Globus pallidus (tissue), 1 donor: ENCODE data around the gene C6orf89.
"Not testable (repeated sequence)": the region's sequence is repeated elsewhere in the genome, so short reads cannot be mapped to it uniquely, and the experiment has no call there.

Experiments used
- DNase-seq: peaks from one replicate; pipeline ENCODE4 v3.0.0-alpha.2; 2015; ENCODE audit warnings: low spot score

Gene C6orf89

GRCh38 chr6:36924131-36924530 lies 38.4 kb downstream of the C6orf89 start:
- DNase-seq: no peak

GRCh38 chr6:36924778-36925374 lies 39.1 kb downstream of the C6orf89 start:
- DNase-seq: peak; percentile 54

GRCh38 chr6:36925809-36926208 lies 40.1 kb downstream of the C6orf89 start:
- no peak for DNase-seq

- no peak for DNase-seq
Measured at GRCh38 chr6:36926708-36927513, 41.2 kb downstream of the C6orf89 start.

- no peak for DNase-seq
Measured at GRCh38 chr6:36927691-36928546, 42.2 kb downstream of the C6orf89 start.

DNA sequence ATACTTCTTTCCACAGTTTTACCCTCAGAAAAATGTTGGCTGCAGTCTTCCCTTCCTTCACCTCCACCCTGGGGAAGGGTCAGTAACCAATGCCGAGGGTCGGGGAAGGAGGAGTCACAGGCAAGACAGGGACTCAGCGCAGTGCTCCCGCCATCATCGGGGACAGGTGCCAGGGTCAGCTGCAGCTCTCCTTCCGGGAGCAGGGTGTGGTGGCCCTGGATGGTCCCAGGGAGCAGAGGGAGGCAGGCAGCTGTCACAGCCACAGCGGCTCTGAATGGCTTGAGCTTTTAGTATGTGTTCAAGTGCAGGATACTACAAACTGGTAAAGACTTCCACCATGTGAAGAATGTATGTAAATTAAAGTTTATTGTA lies 42.8 kb downstream of the C6orf89 start:
- DNase-seq: no peak

DNA sequence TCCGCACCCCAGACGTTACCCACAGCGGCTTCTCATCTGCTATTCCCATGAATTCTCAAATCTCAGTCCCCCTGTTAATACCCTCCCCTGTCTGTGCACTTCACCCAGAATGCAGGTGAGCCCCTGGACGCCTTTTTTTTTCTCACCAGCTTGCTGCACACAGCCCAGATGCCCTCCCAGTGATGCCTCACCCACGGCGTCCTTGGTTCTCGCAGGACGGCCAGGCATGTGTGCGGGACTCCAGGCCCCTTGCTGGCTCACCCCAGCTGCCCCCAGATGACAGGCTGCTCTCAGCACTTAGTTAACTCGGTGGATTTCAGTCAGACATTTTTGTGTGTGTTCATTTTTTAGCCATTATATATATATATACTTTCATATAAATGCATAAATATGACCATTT lies 43.4 kb downstream of the C6orf89 start:
- DNase-seq: no peak

DNA sequence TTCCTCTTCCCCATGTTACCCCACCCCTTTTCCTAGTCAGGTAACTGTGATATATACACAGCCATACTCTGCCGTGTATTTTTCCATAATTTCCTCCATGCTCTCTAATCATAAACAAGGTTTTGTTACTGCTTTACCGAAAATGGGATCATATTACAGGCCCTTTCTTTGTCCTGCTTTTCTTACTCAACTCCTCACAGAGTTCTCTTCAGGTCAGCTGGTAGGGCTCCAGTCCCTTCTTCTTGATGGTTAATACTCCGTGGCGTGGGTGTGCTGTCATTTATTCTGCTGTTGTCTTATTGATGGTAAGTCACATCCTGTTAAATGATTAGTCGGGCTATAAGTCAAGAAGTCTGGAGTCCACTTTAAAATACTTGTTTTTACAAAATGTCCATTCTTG lies 43.9 kb downstream of the C6orf89 start:
- no peak for DNase-seq

DNA sequence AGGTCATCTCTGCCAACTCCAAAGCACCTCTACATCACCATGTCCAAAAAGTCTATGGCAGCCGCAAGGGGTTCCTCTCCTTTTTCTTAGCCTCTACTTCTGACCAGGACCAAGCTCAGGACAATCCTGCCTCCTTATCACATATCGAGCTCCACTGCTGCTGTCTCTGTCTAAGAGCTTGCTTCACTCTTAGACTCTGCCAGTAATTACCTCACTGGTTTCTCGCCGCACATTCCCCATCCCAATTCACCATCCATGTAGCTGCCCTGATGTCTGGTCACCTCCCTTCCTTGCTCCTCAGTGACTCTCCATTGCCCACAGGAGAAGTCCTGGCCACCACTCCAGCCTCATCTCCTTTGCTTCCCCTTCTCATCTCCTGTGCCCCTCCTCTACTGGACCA lies 44.7 kb downstream of the C6orf89 start:
- no peak for DNase-seq

GRCh38 chr6:36933102-36933501 lies 47.4 kb downstream of the C6orf89 start:
- no peak for DNase-seq

- no peak for DNase-seq
Measured at GRCh38 chr6:36933519-36933918, 47.8 kb downstream of the C6orf89 start.

DNA sequence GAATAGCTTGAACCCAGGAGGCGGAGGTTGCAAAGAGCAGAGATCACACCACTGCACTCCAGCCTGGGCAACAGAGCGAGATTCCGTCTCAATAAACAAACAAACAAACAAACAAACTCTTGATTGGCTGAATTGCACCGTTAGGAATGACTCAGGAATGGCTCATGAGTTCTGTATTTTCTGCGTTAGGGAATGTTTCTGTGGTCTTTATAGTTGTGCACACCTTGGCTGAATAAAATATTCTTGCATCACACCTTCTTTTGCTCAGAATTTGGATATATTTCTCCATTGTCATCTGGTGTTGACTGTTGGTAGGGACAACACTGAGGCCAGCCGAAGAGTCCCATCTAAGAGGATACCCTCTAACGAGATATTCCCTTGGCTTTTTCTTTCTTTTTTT lies 49.1 kb downstream of the C6orf89 start:
- DNase-seq: no peak

- DNase-seq: no peak
Measured at GRCh38 chr6:36936824-36937223, 51.1 kb downstream of the C6orf89 start.

GRCh38 chr6:36937896-36938295 lies 52.1 kb downstream of the C6orf89 start:
- no peak for DNase-seq

GRCh38 chr6:36938536-36938935 lies 52.8 kb downstream of the C6orf89 start:
- DNase-seq: no peak

GRCh38 chr6:36939005-36939404 lies 53.3 kb downstream of the C6orf89 start:
- not testable (repeated sequence) for DNase-seq

- no peak for DNase-seq
Measured at GRCh38 chr6:36940027-36940426, 54.3 kb downstream of the C6orf89 start.

DNA sequence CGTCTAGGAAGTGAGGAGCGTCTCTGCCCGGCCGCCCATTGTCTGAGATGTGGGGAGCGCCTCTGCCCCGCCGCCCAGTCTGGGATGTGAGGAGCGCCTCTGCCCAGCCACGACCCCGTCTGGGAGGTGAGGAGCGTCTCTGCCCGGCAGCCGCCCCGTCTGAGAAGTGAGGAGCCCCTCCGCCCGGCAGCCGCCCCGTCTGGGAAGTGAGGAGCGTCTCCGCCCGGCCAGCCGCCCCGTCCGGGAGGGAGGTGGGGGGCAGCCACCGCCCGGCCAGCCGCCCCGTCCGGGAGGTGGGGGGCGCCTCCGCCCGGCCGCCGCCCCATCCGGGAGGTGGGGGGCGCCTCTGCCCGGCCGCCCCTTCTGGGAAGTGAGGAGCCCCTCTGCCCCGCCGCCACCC lies 55.8 kb downstream of the C6orf89 start:
- not testable (repeated sequence) for DNase-seq

- not testable (repeated sequence) for DNase-seq
Measured at GRCh38 chr6:36942329-36942728, 56.6 kb downstream of the C6orf89 start.

DNA sequence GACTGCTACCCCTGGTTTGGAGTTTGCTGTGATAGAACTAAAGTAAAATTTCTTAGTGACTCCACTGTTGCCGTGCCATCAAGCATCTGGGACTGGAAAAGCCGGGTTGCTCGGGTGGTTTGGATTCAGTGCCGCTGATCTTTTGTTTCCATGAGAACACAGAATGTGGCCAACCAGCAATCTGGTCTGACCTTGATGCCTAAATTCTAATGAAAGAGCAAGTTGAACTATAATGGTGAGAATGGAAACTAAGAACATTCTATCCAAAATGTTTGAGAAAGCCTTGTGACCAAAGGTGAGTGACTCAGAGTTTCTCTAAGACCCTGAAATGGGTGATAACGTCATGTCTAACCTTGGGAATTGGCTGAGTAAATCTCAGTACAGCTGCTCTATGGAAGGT lies 58.9 kb downstream of the C6orf89 start:
- DNase-seq: no peak

DNA sequence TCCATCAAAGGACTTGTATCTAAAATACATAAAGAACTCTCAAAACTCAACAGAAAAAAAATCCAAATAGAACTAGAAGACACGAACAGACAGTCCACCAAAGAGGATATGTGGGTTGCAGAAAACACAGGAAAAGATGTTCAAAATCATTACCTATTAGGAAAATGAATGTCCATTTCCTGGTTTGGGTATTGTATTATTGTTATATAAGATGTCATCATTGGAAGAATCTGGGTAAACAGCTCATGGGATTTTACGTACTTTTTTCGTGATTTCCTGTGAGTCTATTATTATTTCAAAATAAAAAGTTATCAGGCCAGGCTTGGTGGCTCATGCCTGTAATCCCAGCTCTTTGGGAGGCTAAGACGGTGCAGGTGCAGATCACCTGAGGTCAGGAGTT lies 59.5 kb downstream of the C6orf89 start:
- no peak for DNase-seq

- no peak for DNase-seq
Measured at GRCh38 chr6:36946526-36946925, 60.8 kb downstream of the C6orf89 start.
